HG02840 (cell line): ENCODE measurements around the gene AMOT.
A peak's percentile ranks its signal among the peaks of the same experiment; 100 is the strongest.

Experiments used
- ATAC-seq: cut with Tn5 transposase; IDR thresholded peaks from one replicate; pipeline ENCODE4 v1.9.1; 2021; ENCODE audit warnings: mild to moderate bottlenecking, moderate library complexity, moderate number of reproducible peaks; ENCODE audit not compliant: unreplicated experiment, low FRiP score

AMOT gene

DNA sequence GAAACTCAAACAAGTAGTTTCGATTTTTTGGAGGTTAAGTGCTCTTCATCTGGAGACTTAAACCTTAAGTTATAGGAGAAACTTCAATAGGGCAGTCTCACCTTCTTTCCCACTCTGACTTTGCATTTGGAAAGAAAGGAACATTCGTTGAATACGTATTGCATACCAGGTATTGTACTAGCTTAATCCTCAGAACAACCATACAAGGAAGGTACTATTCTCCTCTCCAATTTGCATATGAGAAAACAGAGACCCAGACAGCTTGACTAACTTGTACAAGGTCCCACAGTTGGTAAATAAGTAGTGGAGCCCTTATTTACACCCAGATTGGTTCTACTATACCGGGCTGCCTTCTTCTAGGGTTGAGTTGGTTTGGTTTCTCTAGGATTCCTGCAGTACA, 32.6 kb downstream of the AMOT start:
- ATAC-seq, result no peak

DNA sequence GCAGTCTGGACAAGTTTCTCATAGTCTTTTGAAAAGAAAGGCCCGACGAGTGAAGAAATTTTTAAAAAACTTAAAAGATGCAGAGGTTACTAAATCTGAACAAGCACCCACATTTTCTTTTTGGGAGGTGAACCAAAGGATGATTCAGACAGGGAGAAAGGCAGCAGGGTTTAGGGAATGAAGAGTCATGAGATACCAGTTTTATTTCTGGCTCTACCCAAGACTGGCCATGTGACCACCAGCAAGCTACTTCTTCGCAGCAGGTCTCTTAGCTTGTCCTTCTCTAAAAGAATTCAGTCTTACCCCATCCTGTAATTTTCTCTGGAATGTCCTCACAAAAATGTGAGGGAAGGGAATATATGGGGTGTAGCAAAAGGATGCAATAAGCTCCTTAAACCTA, 37.6 kb downstream of the AMOT start:
- ATAC-seq, result no peak

DNA sequence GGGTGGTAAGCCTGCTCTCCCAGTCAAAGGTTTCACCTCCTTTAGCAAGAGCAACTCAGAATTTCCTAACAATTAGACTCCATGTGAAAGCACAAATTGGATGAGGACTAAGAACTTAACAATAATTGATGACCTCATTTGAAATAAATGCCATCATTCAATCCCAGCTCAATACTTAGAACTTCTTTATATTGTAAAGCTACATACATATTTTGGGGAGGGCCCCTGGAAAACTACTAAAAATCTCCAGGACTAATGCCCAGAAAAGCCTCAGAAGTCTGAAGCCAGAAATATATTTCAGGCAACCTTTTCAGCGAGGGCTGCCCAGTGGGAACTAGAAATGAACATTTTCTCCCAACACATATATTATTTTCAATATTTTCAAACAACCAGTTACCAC, 38.1 kb downstream of the AMOT start:
- no peak for ATAC-seq

DNA sequence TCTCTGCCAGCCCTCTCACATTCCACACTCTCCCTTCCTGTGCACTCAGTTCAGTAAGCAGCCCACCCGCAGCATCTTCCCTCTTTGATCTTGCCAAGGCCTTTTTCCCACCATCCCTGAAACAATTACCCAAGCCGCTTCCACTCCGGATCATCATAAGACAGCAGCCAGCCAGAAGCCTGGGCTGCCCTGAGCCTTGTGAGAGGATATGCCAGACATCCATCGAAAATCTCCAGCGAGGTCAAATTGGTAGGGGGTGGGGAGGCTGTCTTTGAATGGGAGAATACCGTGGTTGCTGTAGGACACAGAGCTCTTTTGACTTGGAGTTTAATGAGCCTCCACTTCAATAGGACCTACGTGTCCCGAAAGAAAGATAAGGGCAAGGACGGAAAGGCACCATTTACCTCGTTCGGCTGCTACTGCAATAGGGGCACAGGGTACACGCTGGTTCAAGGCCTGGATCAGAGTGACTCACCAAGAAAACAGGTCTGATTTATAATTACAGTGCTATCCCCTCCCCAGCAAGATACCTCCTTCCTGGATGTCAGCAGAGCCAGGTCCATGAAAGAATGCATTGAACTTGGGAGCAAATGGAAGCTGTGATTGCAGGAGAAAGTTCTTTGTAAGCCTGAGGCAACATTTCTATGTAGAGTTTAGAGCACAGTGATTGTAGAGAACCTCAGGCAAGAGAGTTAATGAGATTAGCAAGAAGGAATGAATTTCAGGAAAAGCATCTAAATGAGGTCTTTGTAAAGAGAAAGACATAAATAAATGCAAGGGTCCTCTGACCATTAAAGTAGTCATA, 39.5 kb downstream of the AMOT start:
- no peak for ATAC-seq

DNA sequence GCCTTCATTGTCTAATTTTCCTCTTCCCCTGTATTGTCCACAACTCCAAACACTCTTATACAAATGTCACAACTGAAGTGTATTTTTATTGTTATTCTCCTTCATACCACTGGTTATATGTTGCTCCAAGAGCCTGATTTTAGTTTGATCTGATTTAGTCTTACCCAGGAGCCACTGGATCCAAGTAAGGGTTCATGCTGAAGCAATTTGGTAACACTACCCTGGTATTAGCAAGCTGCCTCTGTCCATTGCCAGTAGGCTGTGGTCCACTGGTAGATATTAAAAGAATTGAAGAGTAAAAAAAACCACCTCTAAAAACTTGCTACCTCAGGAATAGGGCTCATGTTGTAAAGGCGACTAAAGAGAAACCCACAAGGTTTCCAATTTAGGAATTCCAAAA, 41.2 kb downstream of the AMOT start:
- no peak for ATAC-seq

GRCh38 chrX:112798736-112799135, 41.9 kb downstream of the AMOT start:
- ATAC-seq, result no peak

DNA sequence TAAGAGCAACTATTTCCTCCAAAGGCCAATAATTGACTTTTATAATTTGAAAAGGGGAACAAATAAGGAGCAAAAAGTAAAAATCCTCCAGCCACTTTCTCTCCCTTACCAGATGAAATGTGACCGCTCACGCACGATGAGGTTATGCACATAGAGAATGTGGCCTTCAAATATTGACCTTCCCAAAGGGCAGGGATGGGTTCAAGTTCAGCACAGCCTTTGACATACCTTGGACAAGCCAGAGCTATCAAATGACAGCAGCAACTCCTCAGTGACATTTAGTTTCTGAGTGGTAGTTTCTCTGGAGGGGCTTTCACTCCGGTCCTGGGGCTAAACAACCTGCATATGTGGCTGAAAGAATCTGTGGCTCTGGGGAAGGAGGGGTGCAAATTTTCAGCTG, 50.7 kb downstream of the AMOT start:
- no peak for ATAC-seq

- ATAC-seq, result no peak
Observed at GRCh38 chrX:112786076-112786475, 54.6 kb downstream of the AMOT start.

GRCh38 chrX:112785344-112785743, 55.3 kb downstream of the AMOT start:
- ATAC-seq, result no peak

DNA sequence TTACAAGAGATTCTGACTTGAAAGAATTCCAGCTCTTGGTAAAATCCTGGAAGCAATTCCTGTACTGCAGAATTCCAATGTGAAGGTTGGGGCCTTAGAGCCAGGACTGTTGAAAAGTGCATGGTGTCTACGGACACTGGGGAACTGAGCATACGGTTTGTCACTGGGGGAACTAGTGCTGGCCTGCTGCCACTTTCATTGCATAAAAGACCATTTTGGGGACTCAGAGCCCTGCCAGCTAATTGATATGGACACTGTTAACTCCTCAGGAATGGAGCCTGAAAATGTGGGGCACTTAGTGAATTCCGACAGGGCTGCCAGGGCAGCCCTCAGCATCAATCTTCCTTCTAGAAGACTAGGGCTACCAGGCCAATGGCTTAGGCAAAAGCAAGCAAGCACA, 55.9 kb downstream of the AMOT start:
- no peak for ATAC-seq

- ATAC-seq, result no peak
Observed at GRCh38 chrX:112779139-112779538, 61.5 kb downstream of the AMOT start.

DNA sequence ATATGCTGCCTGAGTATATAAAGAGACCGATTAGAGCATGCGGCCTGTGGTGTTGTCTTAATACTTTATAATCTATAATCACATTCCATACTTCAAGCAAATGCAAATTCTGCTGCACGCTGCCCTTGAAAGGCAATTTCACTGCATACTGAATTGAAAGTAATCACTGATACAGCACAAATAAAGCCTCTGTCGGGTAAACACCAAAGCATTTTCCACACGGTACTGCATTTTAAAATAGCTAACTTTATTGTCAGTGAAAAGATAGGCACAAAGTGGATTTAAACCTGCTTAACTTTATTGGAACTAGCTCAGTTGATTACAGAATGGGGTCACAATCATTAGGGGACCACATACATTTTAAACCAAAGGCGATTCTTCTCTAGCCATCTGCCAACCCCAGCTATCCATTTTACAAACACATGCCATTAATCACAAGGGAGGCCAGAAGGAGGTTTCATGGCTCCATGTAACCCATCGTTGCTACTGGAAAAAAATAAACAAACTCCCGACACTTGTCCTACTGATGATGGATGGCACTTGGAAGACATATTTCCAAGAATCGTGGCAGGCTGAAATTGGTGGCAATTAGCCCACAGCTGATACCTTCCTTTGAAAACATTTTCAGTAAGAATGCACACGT, 65.9 kb downstream of the AMOT start:
- no peak for ATAC-seq

- ATAC-seq, result no peak
Observed at GRCh38 chrX:112774142-112774541, 66.5 kb downstream of the AMOT start.

GRCh38 chrX:112769034-112769433, 71.6 kb downstream of the AMOT start:
- no peak for ATAC-seq

DNA sequence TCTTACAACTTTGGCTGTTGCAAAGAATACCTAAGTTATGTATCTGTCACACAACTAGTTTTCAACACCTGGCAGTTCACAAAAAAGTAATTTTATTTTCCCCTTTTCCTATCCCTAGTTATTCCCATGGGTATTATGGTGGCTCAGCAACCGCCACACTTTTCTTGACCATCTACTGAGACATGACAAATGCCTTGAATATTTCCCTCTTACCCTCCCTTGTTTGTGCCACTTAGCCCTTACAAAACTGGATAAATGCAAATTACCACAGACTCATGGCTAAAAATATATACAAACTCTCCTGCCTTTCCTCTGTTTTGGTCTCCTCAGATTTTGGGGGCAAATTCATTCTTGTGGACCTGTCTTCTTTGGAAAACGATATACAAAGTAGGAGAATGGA, 72.1 kb downstream of the AMOT start:
- ATAC-seq, result no peak

GRCh38 chrX:112766774-112767173, 73.9 kb downstream of the AMOT start:
- ATAC-seq, result no peak

DNA sequence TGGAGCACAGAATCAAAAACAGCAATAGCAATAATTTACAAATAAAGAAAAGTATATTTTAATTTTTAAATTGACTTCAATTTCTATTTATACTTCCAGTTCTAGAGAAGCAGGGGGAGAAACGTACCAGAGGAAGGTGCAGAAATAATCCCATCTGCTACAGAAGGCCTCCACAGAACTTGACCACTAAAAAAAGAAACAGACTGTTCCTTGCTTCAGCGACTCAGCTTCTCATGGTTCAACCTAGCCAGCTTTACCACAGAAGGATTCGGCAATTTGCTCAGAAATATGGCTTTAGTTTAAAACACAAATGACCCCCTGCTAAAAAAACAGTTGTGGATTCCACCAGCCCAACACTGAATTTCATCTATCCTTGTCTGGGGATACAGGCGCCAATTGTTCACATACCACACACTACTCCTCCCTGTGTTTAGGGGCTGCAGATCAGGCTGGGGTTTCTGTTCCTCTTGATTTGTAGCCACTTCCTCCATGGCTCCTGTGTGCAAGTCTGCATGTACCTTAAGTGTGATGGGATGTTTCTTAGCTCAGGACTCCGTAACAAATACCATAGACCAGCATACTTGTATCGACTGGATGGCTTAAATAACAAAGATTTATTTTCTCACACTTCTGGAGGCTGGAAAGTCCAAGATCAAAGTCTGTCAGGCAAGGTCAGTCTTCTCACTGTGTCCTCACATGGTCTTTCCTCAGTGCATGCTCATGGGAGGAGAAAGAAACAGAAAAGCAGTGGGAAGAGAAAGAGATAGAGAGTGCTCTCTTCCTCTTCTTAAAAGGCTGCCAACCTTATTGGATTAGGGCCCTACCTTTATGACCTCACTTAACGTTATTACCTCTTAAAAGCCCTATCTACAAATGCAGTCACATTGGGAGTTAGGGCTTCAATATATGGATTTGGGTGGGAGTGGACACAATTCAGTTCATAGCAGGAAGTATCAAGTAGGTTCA, 79.1 kb downstream of the AMOT start:
- ATAC-seq, result peak; percentile 86

DNA sequence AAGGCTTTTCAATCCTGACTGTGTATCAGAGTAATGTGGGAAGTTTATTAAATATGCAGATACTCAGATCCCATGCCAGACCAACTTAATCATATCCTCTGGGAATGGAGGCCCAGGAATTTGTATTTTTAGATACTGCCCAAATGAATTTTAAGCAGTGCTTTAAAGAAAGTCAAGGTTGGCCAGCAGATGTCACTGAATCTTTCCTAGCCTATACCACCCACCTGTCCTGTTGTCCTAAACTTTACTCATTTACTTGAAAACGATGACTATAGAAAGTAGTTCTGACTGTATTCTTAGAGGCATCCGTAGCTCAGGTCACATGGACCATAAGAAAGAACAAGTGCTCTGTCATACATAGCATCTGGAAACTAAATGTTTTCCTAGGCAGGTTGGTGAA, 79.9 kb downstream of the AMOT start:
- no peak for ATAC-seq

DNA sequence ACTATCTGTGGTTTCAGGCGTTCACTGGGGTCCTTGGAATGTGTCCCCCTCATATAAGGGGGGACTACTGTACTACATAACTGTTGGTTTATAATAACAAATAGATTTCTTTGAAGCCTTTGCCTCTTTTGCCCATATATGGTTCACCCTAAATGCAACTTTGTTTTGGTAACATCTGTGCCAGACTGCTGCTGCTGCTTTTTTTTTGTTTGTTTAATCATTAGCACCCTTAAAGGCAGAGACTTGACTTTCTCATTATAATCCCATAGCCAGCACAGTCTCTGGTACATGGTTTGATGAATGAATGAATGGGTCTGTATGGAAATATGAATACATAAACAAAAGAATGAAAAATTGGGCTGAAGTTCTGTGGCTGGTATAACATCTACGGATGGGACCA, 80.7 kb downstream of the AMOT start:
- no peak for ATAC-seq

- no peak for ATAC-seq
Observed at GRCh38 chrX:112759512-112759911, 81.1 kb downstream of the AMOT start.

DNA sequence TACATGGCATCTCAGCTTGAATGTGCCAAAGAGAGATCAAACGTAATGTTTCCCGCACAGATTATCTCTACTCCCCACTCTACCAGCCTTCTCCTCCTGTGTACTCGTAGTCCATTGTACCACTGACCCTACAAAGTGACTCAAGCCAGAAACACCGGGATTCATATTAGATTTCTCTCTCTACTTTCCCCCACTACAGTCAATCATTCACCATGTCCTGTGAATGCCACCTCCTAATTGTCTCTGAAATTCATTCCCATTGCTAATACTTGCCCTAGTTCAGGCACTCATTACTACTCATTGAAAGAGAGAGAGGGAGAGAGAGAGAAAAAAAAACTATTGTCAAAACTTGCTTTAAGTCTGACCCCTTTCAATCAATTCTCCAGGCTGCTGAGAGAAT, 82.7 kb downstream of the AMOT start:
- ATAC-seq, result no peak
